ENCODE results near the gene RSPH9. TPM values are rescaled to one million over a fixed set of nuclear protein-coding genes. Genes with fewer than 3 reads are reported as not detected.

The RSPH9 gene
- total RNA-seq, 1 donor from 2014 or later, result 0.63 TPM

- Mint-ChIP-seq H3K36me3 (ENCODE audit: low read depth) (peaks cover 5% of the 10 kb centered on the region), H3K9me3 (no peaks in the 10 kb centered on the region), H3K27ac (ENCODE audit: unreplicated experiment) (no peak overlapping the region), H3K4me1 (peaks cover 25% of the 10 kb centered on the region), H3K27me3 (ENCODE audit: low read depth) (no peaks in the 10 kb centered on the region), H3K4me3 (no peak overlapping the region)
- DNase-seq (ENCODE audit: low read depth, low spot score), result no peak
- TF ChIP-seq CTCF (conservative IDR thresholded peaks at IDR 0.05), result no peak
These were observed 20.0 kb upstream of the RSPH9 start for GRCh38 chr6:43624786-43625288.

DNA sequence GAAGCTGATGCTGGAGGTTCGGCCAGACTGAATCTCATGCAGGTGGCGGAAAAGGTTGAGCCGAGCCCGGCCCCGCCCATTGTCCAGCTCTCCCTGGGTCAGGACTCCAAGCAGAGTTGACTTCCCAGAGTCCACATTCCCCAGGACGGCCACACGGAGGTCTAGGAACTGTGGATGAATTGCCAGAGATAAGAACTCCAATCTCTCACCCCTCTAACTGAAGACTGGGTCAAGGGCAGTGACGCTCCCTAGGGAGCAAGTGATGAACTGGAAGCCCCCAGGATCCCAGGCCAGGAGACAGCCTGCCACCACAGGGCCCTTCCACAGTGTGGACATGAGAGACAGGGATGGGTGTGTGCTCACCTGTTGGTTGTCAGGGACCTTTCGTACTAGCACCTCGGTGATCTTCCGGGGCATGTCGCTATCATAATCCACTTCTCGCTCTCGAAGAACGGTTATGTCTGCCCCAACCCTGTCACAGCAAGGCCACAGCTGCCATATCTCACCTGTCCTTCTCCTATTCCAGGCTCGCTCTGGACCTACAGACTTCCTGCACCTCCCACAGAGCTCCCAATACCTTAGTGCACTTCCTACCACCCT lies 19.3 kb upstream of the RSPH9 start:
- H3K9me3 Mint-ChIP-seq, result no peaks in the 10 kb centered on the region
- peaks cover 30% of the 10 kb centered on the region for H3K4me1 Mint-ChIP-seq
- DNase-seq (ENCODE audit: low read depth, low spot score), result no peak
- TF ChIP-seq CTCF (conservative IDR thresholded peaks at IDR 0.05), result no peak
- H3K27me3 Mint-ChIP-seq (ENCODE audit: low read depth), result no peaks in the 10 kb centered on the region
- H3K36me3 Mint-ChIP-seq (ENCODE audit: low read depth), result peaks cover 5% of the 10 kb centered on the region
- no peak overlapping the region for H3K27ac Mint-ChIP-seq (ENCODE audit: unreplicated experiment)
- H3K4me3 Mint-ChIP-seq, result peak overlapping the region; percentile 39

DNA sequence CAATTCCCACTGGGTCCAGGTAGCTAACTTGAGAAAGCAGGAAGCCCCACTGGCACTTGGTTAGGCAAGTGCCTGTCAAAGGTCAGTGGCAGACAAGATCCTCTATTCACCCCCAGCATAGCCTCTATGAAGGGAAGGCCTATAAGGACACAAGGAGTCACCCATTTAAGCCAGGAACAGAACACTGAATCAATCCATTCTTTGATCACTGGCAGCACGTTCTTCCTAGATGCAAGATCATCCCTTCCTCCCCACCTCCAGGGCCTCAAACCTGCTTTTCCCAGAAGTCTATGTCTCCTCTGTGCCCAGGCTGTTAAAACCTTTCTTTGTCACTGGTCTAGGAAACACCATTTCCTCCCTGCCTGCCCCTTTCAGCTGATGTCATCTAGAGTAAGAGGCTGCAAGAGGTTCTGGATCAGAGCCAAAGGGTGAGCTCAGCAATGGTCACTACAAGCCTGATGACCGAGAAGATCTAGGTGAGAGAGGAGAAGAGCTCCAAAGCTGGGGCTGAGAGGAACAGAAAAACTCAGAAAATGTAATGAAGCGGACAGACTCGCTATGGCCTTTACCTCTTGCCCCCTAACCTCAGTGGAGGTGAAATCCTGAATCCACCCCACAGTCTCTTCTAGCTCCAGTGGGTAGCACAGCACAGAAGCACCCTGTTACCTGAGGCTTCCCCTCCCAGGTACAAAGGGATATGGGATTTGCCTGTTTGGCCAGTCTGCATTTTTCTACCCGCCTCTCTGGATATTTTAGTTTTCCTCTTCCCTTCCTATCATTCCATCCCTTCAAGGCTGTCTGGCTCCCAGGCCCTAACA lies 17.6 kb upstream of the RSPH9 start:
- no peaks in the 10 kb centered on the region for H3K9me3 Mint-ChIP-seq
- no peaks in the 10 kb centered on the region for H3K27me3 Mint-ChIP-seq (ENCODE audit: low read depth)
- peak overlapping the region; percentile 90 for H3K4me3 Mint-ChIP-seq
- peaks cover 2% of the 10 kb centered on the region for H3K36me3 Mint-ChIP-seq (ENCODE audit: low read depth)
- peak overlapping the region; percentile 58 for H3K27ac Mint-ChIP-seq (ENCODE audit: unreplicated experiment)
- H3K4me1 Mint-ChIP-seq, result peaks cover 35% of the 10 kb centered on the region
- TF ChIP-seq CTCF (conservative IDR thresholded peaks at IDR 0.05), result no peak
- no peak for DNase-seq (ENCODE audit: low read depth, low spot score)

DNA sequence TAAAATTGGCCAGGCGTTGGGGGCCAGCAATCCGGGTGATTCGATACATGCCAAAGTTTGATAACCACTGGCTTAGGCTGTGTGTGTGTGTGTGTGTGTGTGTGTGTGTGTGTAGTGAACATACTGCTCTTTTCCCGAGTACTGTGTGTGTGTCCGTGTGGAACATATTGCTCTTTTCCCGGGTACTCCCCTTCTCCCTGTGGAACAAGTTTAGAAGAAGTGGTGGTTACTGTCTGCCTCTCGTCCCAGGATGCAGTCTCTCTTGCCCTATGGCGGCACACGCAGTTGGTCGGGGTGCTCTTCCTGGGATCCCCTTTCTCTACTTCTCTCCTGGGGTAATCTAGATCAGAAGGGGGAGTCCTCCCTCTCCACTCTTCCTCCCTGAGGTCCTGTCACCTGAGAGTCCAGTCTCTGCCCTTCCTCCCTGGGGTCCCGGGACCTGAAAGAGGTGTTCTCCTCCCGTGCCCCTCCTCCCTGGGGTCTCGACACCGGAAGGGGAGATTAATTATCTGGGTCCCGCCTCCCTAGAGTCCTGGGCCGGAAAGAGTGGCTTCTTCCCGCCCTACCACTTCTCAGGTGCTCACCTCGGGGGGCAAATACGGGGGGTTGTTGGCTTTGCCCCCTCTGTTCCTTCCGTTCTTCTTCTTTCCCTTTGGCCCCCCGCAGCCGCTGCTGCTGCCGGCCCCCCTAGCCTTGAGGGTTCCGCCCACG lies 16.3 kb upstream of the RSPH9 start:
- DNase-seq (ENCODE audit: low read depth, low spot score), result peak; percentile 32
- peaks cover 35% of the 10 kb centered on the region for H3K4me1 Mint-ChIP-seq
- H3K36me3 Mint-ChIP-seq (ENCODE audit: low read depth), result peaks cover 2% of the 10 kb centered on the region
- H3K27ac Mint-ChIP-seq (ENCODE audit: unreplicated experiment), result no peak overlapping the region
- H3K27me3 Mint-ChIP-seq (ENCODE audit: low read depth), result no peaks in the 10 kb centered on the region
- no peak for TF ChIP-seq CTCF (conservative IDR thresholded peaks at IDR 0.05)
- peak overlapping the region; percentile 99 for H3K4me3 Mint-ChIP-seq
- H3K9me3 Mint-ChIP-seq, result no peaks in the 10 kb centered on the region

DNA sequence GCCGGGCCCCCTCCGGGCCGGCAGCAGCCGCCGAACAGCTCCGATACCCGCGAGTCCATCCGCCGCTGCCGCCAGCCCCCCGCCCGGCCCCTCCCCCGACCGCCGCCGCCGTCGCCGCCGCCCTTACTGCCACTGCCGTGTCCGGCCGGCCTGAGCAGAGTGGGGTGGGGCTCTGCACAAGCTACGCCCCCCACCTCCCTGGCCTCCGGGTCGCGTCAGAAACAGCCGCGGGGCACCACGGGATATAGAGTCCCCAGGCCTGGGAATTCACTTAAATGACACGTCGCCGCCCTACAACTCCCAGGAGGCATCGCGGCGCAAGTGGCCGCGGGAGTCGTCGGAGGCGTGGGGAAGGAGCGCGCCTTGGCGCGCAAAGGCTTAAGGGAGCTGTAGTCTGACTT lies 15.7 kb upstream of the RSPH9 start, which contains the start of gene GTPBP2:
GTPBP2 (minus strand) TSS at position 161 of the 401 bp plus-strand sequence; CDS start at position 59, 102 bp downstream.
- Mint-ChIP-seq H3K27me3 (ENCODE audit: low read depth) (no peaks in the 10 kb centered on the region), H3K4me1 (peaks cover 39% of the 10 kb centered on the region), H3K36me3 (ENCODE audit: low read depth) (peaks cover 2% of the 10 kb centered on the region), H3K4me3 (peak within 1 kb of the TSS; percentile 99), H3K9me3 (no peaks in the 10 kb centered on the region), H3K27ac (ENCODE audit: unreplicated experiment) (peak within 1 kb of the TSS; percentile 100)
- no peak for TF ChIP-seq CTCF (conservative IDR thresholded peaks at IDR 0.05)
- DNase-seq (ENCODE audit: low read depth, low spot score), result peak; percentile 96

All from neural crest cell (in vitro differentiated cells).